ENCODE results near the gene TNFAIP8. TPM values are rescaled to one million over a fixed set of nuclear protein-coding genes. Genes with fewer than 3 reads are reported as not detected.

TNFAIP8 gene
- total and polyA plus RNA-seq, 9 of the 15 experiments (the other 6 are each of a cell fraction or from before 2014, with no cell fraction given): 29.9 to 52.2 (median 44.8) TPM

- TF ChIP-seq HDAC3 (IDR thresholded peaks at IDR 0.05; ENCODE audit: borderline replicate concordance, partially characterized antibody): peak; percentile 46
- TF ChIP-seq MBD2 (IDR thresholded peaks at IDR 0.05; ENCODE audit: borderline replicate concordance, low read depth): 0 out of 2 replicates have a peak, but pooled peaks have one; percentile 15
- TF ChIP-seq SMARCA4 (IDR thresholded peaks at IDR 0.05): peak; percentile 82
- peak in 1 of 2 experiments; percentile 55; a peak in 1 of 4 replicates for TF ChIP-seq TEAD1 (CRISPR knock-in tag; IDR thresholded peaks at IDR 0.05)
- TF ChIP-seq STAT5A (IDR thresholded peaks at IDR 0.05; ENCODE audit: borderline replicate concordance, low read length): peak; percentile 46; the same call in 1 of the 2 replicates
- peak; percentile 84 for TF ChIP-seq ZKSCAN8 (CRISPR knock-in tag; IDR thresholded peaks at IDR 0.05)
- TF ChIP-seq ZNF436 (CRISPR knock-in tag; IDR thresholded peaks at IDR 0.05): 0 out of 2 replicates have a peak, but pooled peaks have one; percentile 3
- TF ChIP-seq ZNF644 (tag; IDR thresholded peaks at IDR 0.05; ENCODE audit: low read depth): 0 out of 2 replicates have a peak, but pooled peaks have one; percentile 53
- TF ChIP-seq FOXK2 (conservative IDR thresholded peaks at IDR 0.05 in 1 of 2, IDR thresholded peaks at IDR 0.05 in 1 of 2; ENCODE audit: low read depth in 2 of 2): peak in 1 of 2 experiments; percentile 94; a peak in 2 of 4 replicates
- peak; percentile 7 for TF ChIP-seq DACH1 (IDR thresholded peaks at IDR 0.05; ENCODE audit: partially characterized antibody)
- peak in 1 of 2 experiments; percentile 68; a peak in 2 of 4 replicates for TF ChIP-seq RCOR1 (IDR thresholded peaks at IDR 0.05; ENCODE audit: borderline replicate concordance in 1 of 2, low read depth in 2 of 2, low read length in 2 of 2)
- TF ChIP-seq PKNOX1 (IDR thresholded peaks at IDR 0.05): peak; percentile 92
- TF ChIP-seq RAD21 (CRISPR knock-in tag; conservative IDR thresholded peaks at IDR 0.05 in 1 of 2, IDR thresholded peaks at IDR 0.05 in 1 of 2): peak in 1 of 2 experiments; percentile 10; a peak in 1 of 4 replicates
- TF ChIP-seq MEIS2 (IDR thresholded peaks at IDR 0.05; ENCODE audit: partially characterized antibody): peak; percentile 98
- peak; percentile 67 for TF ChIP-seq NCOR1 (IDR thresholded peaks at IDR 0.05)
- TF ChIP-seq ZMIZ1 (IDR thresholded peaks at IDR 0.05; ENCODE audit: low read depth in 2 of 2, low read length in 2 of 2): 0 out of 4 replicates have a peak, but pooled peaks of 1 of the 2 experiments have one; percentile 41
- TF ChIP-seq NFE2 (IDR thresholded peaks at IDR 0.05; ENCODE audit: low read depth): peak; percentile 50
- TF ChIP-seq TCF3 (CRISPR knock-in tag; IDR thresholded peaks at IDR 0.05): peak; percentile 88
- 0 out of 4 replicates have a peak, but pooled peaks of 1 of the 2 experiments have one; percentile 2 for TF ChIP-seq NONO (IDR thresholded peaks at IDR 0.05; ENCODE audit: low read depth in 2 of 2, low read length in 1 of 2)
- TF ChIP-seq HMG20A (CRISPR knock-in tag; conservative IDR thresholded peaks at IDR 0.05): 0 out of 2 replicates have a peak, but pooled peaks have one; percentile 38
Measured at GRCh38 chr5:119438587-119438917, 82.7 kb downstream of the TNFAIP8 start (continued).
